ENCODE measurements around the gene TRIM28. TPM values are rescaled to one million over a fixed set of nuclear protein-coding genes. Genes with fewer than 3 reads are reported as not detected.

TRIM28 gene
- total RNA-seq, 1 donor from 2014 or later, result 679 TPM

DNA sequence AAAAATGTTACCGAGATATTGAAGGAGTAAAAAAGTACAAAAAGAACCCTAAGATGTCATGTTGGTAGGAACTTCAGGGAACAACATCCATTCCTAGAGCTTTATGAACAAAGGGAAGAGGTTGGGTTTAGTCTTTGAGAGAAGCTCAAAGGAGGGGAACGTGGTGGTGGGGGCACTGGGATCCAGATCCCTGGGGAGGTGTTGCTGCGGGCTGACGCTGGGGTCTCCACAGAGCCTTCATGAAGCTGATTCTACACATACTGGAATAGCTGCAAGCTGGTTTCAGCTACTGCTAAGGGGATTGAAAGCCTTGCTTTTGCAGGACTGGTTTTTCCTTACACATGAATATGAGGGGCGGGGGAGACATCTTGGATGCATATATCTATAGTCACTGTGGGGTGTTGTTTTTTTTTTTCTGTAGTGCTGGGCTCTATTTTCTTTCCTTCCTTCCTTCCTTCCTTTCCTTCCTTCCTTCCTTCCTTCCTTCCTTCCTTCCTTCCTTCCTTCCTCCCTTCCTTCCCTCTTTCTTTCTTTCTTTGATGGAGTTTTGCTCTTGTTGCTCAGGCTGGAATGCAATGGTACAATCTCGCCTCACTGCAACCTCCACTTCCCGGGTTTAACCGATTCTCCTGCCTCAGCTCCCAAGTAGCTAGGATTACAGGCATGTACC is 35.7 kb downstream of the TRIM28 start:
- peaks cover 5% of the 10 kb centered on the region for H3K36me3 Mint-ChIP-seq
- H3K4me3 Mint-ChIP-seq, result no peak overlapping the region
- H3K27ac Mint-ChIP-seq, result no peak overlapping the region
- DNase-seq (ENCODE audit: extremely low spot score, unreplicated experiment), result no peak
- H3K4me1 Mint-ChIP-seq (ENCODE audit: unreplicated experiment), result peaks cover 17% of the 10 kb centered on the region
- no peaks in the 10 kb centered on the region for H3K9me3 Mint-ChIP-seq
- TF ChIP-seq, protein P1, sequence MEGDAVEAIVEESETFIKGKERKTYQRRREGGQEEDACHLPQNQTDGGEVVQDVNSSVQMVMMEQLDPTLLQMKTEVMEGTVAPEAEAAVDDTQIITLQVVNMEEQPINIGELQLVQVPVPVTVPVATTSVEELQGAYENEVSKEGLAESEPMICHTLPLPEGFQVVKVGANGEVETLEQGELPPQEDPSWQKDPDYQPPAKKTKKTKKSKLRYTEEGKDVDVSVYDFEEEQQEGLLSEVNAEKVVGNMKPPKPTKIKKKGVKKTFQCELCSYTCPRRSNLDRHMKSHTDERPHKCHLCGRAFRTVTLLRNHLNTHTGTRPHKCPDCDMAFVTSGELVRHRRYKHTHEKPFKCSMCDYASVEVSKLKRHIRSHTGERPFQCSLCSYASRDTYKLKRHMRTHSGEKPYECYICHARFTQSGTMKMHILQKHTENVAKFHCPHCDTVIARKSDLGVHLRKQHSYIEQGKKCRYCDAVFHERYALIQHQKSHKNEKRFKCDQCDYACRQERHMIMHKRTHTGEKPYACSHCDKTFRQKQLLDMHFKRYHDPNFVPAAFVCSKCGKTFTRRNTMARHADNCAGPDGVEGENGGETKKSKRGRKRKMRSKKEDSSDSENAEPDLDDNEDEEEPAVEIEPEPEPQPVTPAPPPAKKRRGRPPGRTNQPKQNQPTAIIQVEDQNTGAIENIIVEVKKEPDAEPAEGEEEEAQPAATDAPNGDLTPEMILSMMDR (conservative IDR thresholded peaks at IDR 0.05), result no peak
- H3K27me3 Mint-ChIP-seq, result no peaks in the 10 kb centered on the region

- H3K27ac Mint-ChIP-seq, result peak overlapping the region; percentile 16
- peak; percentile 80 for DNase-seq (ENCODE audit: extremely low spot score, unreplicated experiment)
- H3K4me1 Mint-ChIP-seq (ENCODE audit: unreplicated experiment), result peaks cover 12% of the 10 kb centered on the region
- no peaks in the 10 kb centered on the region for H3K9me3 Mint-ChIP-seq
- no peak overlapping the region for H3K4me3 Mint-ChIP-seq
- peaks cover 5% of the 10 kb centered on the region for H3K36me3 Mint-ChIP-seq
- H3K27me3 Mint-ChIP-seq, result no peaks in the 10 kb centered on the region
- TF ChIP-seq, protein P1 (conservative IDR thresholded peaks at IDR 0.05), result peak; percentile 88
Observed at GRCh38 chr19:58581227-58582141, 37.6 kb downstream of the TRIM28 start.

- TF ChIP-seq, protein P1 (conservative IDR thresholded peaks at IDR 0.05), result no peak
- DNase-seq (ENCODE audit: extremely low spot score, unreplicated experiment), result no peak
- Mint-ChIP-seq H3K4me1 (ENCODE audit: unreplicated experiment) (peaks cover 12% of the 10 kb centered on the region), H3K4me3 (no peak overlapping the region), H3K27ac (no peak overlapping the region), H3K27me3 (no peaks in the 10 kb centered on the region), H3K9me3 (no peaks in the 10 kb centered on the region), H3K36me3 (peaks cover 5% of the 10 kb centered on the region)
Observed at GRCh38 chr19:58582985-58583384, 39.1 kb downstream of the TRIM28 start.

- H3K4me3 Mint-ChIP-seq, result no peak overlapping the region
- TF ChIP-seq, protein P1 (conservative IDR thresholded peaks at IDR 0.05), result no peak
- H3K36me3 Mint-ChIP-seq, result peaks cover 5% of the 10 kb centered on the region
- H3K27me3 Mint-ChIP-seq, result no peaks in the 10 kb centered on the region
- no peaks in the 10 kb centered on the region for H3K4me1 Mint-ChIP-seq (ENCODE audit: unreplicated experiment)
- DNase-seq (ENCODE audit: extremely low spot score, unreplicated experiment), result no peak
- no peak overlapping the region for H3K27ac Mint-ChIP-seq
- no peaks in the 10 kb centered on the region for H3K9me3 Mint-ChIP-seq
Observed at GRCh38 chr19:58584498-58585441, 40.9 kb downstream of the TRIM28 start.

DNA sequence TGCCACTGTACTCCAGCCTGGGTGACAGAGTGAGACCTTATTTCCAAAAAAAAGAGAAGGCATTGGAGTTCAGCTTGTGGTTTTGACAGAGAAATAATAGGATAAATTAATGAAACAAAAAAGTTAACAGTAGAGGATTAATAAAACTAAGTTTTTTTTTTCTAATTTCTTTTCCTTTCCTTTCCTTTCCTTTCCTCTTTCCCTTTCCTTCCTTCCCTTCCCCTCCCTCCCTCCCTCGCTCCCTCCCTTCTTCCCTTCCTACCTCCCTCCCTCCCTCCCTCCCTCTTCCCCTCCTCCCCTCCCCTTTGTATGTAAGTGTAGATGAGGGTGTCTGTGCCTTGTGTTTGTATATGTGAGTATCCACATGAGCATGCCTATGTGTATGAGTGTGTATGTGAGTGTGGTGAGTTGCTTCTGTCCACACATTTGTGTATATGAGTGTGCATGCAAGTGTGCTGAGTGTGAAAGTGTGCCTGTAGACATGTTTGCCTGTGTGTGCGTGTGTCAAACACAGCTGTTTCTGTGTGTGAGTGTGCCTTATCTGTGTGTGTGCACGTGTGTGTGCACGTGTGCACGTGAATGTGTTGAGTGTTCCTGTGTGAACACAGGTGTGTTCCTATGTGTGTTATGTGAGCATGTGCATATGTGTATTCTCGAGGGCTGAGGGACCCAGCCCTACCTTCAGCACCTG is 41.7 kb downstream of the TRIM28 start:
- Mint-ChIP-seq H3K36me3 (peaks cover 5% of the 10 kb centered on the region), H3K27me3 (no peaks in the 10 kb centered on the region), H3K27ac (no peak overlapping the region)

More for the DNA sequence above, 41.7 kb downstream of the TRIM28 start:
- Mint-ChIP-seq H3K9me3 (no peaks in the 10 kb centered on the region), H3K4me1 (ENCODE audit: unreplicated experiment) (no peaks in the 10 kb centered on the region), H3K4me3 (no peak overlapping the region)
- DNase-seq (ENCODE audit: extremely low spot score, unreplicated experiment), result no peak
- TF ChIP-seq, protein P1 (conservative IDR thresholded peaks at IDR 0.05), result no peak
